GM12878 (cell line): ENCODE results near the gene SRMS. TPM values are rescaled to one million over a fixed set of nuclear protein-coding genes. Genes with fewer than 3 reads are reported as not detected.

Source experiments
- ATF7 ChIP-seq: fragments of 450-650 bp; IDR thresholded peaks from 2 replicates; pipeline ENCODE4 v1.6.1; 2016; ENCODE audit warnings: low read depth, mild to moderate bottlenecking
- HCFC1 ChIP-seq: fragments of 150-350 bp; IDR thresholded peaks from 2 replicates; pipeline ENCODE4 v1.6.1; 2014; ENCODE audit warnings: low read length
- KDM1A ChIP-seq: fragments of 200-600 bp; sonication (generic); IDR thresholded peaks from 2 replicates; pipeline ENCODE4 v1.6.1; 2016; ENCODE audit warnings: borderline replicate concordance
- RAD51 ChIP-seq: fragments of 450-650 bp; IDR thresholded peaks from 2 replicates; pipeline ENCODE4 v1.6.1; 2016; ENCODE audit warnings: moderate library complexity, mild to moderate bottlenecking, inconsistent platforms
- RB1 ChIP-seq: fragments of 450-650 bp; formaldehyde crosslinking; IDR thresholded peaks from 2 replicates; pipeline ENCODE4 v1.6.1; 2017; ENCODE audit warnings: mild to moderate bottlenecking, borderline replicate concordance
- RCOR1 ChIP-seq: conservative IDR thresholded peaks from 2 replicates; pipeline ENCODE4 v1.6.1; 2012; ENCODE audit warnings: low read depth, low read length, improper control_type of control experiment
- SMC3 ChIP-seq: IDR thresholded peaks from 2 replicates; pipeline ENCODE4 v1.6.1; 2011; ENCODE audit warnings: low read length, improper control_type of control experiment, borderline replicate concordance
- SP1 ChIP-seq: IDR thresholded peaks from one replicate; pipeline ENCODE4 v1.6.1; 2011; ENCODE audit warnings: low read depth, low read length
- SRF ChIP-seq, 2 experiments: IDR thresholded peaks; 2 replicates each; pipeline ENCODE4 v1.6.1; 2011; ENCODE audit warnings: low read depth in 2 of 2, low read length in 2 of 2, mild to moderate bottlenecking in 1 of 2, moderate library complexity in 1 of 2
- SUPT20H ChIP-seq: IDR thresholded peaks from 2 replicates; pipeline ENCODE4 v1.6.1; 2011; ENCODE audit warnings: low read depth, mild to moderate bottlenecking, low read length, moderate library complexity, borderline replicate concordance; ENCODE audit not compliant: control insufficient read depth
- TCF12 ChIP-seq: IDR thresholded peaks from 2 replicates; pipeline ENCODE4 v1.6.1; 2011; ENCODE audit warnings: low read depth, mild to moderate bottlenecking, low read length
- ZNF207 ChIP-seq: fragments of 450-650 bp; IDR thresholded peaks from 2 replicates; pipeline ENCODE4 v1.6.1; 2014; ENCODE audit warnings: antibody characterized with exemption, mild to moderate bottlenecking, borderline replicate concordance
- ZNF24 ChIP-seq: fragments of 450-650 bp; IDR thresholded peaks from 2 replicates; pipeline ENCODE4 v1.6.1; 2017; ENCODE audit warnings: antibody characterized with exemption, mild to moderate bottlenecking
- polyA plus RNA-seq, 11 experiments: library from polyadenylated mRNA; depleted of rRNA in 4 of 11; unstranded in 6 of 11; stranded (reverse) in 5 of 11; fragments of >200 nt; fragmentation: Nextera tagmentation in 4 of 11; fragmentation: Illumina TruSeq in 1 of 11; extraction: Ambion mirVana in 4 of 11; extraction: Trizol in 1 of 11; gene quantifications; 1 replicate in 1 of 11; 2 replicates in 10 of 11; pipeline versions ENCODE4 v1.2.1 to v1.2.3, GENCODE V29; 2011 to 2016; ENCODE audit warnings: inconsistent platforms in 2 of 11, missing spikeins in 2 of 11, low read depth in 1 of 11
- total RNA-seq, 4 experiments: library from RNA; depleted of rRNA in 3 of 4; stranded (reverse); fragments of >200 nt in 3 of 4; fragmentation: Illumina TruSeq in 1 of 4; extraction: Trizol in 1 of 4; gene quantifications; 2 replicates each; pipeline versions ENCODE4 v1.2.1 to v1.2.3, GENCODE V29; 2013 to 2021
- TF ChIP-seq, protein P1 (sequence below): fragments of 150-350 bp; IDR thresholded peaks from 2 replicates; pipeline ENCODE4 v1.6.1; 2016; ENCODE audit warnings: low read depth, low read length
- TF ChIP-seq, protein P2 (sequence below): IDR thresholded peaks from 2 replicates; pipeline ENCODE4 v1.6.1; 2011; ENCODE audit warnings: low read depth, low read length, improper control_type of control experiment, borderline replicate concordance
- TF ChIP-seq, protein P3 (sequence below): IDR thresholded peaks from 2 replicates; pipeline ENCODE4 v1.6.1; 2012; ENCODE audit warnings: low read depth, low read length, improper control_type of control experiment
- TF ChIP-seq, protein P4 (sequence below): fragments of 450-650 bp; IDR thresholded peaks from 2 replicates; pipeline ENCODE4 v1.6.1; 2016; ENCODE audit warnings: mild to moderate bottlenecking
- TF ChIP-seq, protein P5 (sequence below): fragments of 450-650 bp; IDR thresholded peaks from 2 replicates; pipeline ENCODE4 v1.6.1; 2018; ENCODE audit warnings: borderline replicate concordance, mild to moderate bottlenecking; ENCODE audit not compliant: partially characterized antibody

SRMS gene
- total and polyA plus RNA-seq, 10 of the 15 experiments (the other 5 are each of a cell fraction or from before 2014, with no cell fraction given), result not detected

DNA sequence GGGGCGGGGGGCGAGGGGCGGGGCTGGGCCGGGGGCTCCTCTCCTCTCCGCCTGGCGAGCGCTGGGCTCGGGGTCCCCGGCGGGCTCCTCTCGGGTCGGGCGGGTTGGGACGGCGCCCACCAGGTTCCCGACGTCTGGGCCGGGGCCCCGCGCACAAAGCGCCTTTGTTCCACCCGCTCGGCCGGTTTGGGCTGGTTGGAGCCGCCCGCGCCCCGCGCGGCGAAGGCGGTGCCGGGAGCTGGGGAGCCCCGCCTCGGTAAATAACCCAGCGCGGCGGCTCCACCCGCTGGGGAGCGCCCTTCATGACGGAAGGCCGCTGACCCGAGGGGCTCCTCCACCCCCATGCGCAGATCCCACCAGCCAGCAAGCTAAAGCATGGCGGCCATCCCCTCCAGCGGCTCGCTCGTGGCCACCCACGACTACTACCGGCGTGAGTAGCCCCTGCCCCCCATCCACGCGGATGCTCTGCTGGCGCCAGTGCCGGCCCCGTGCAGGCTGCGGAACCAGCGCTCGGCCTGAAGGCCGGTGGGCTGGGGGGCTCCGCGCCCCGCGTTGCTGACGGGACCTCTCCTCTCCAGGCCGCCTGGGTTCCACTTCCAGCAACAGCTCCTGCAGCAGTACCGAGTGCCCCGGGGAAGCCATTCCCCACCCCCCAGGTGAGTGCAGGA, 26.5 kb downstream of the SRMS start (continued):
- TF ChIP-seq, protein P1, sequence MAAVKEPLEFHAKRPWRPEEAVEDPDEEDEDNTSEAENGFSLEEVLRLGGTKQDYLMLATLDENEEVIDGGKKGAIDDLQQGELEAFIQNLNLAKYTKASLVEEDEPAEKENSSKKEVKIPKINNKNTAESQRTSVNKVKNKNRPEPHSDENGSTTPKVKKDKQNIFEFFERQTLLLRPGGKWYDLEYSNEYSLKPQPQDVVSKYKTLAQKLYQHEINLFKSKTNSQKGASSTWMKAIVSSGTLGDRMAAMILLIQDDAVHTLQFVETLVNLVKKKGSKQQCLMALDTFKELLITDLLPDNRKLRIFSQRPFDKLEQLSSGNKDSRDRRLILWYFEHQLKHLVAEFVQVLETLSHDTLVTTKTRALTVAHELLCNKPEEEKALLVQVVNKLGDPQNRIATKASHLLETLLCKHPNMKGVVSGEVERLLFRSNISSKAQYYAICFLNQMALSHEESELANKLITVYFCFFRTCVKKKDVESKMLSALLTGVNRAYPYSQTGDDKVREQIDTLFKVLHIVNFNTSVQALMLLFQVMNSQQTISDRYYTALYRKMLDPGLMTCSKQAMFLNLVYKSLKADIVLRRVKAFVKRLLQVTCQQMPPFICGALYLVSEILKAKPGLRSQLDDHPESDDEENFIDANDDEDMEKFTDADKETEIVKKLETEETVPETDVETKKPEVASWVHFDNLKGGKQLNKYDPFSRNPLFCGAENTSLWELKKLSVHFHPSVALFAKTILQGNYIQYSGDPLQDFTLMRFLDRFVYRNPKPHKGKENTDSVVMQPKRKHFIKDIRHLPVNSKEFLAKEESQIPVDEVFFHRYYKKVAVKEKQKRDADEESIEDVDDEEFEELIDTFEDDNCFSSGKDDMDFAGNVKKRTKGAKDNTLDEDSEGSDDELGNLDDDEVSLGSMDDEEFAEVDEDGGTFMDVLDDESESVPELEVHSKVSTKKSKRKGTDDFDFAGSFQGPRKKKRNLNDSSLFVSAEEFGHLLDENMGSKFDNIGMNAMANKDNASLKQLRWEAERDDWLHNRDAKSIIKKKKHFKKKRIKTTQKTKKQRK, result no peak
- TF ChIP-seq TCF12 (no peak), ATF7 (no peak), SP1 (no peak), RAD51 (no peak), ZNF207 (no peak), KDM1A (no peak), RCOR1 (no peak), ZNF24 (no peak), SUPT20H (no peak), SRF (IDR thresholded peaks at IDR 0.05; ENCODE audit: low read depth in 2 of 2, low read length in 2 of 2) (no peak), RB1 (0 out of 2 replicates have a peak, but pooled peaks have one; percentile 31), SMC3 (no peak), HCFC1 (no peak)
- TF ChIP-seq, protein P2, sequence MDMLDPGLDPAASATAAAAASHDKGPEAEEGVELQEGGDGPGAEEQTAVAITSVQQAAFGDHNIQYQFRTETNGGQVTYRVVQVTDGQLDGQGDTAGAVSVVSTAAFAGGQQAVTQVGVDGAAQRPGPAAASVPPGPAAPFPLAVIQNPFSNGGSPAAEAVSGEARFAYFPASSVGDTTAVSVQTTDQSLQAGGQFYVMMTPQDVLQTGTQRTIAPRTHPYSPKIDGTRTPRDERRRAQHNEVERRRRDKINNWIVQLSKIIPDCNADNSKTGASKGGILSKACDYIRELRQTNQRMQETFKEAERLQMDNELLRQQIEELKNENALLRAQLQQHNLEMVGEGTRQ, result no peak
- TF ChIP-seq, protein P3, sequence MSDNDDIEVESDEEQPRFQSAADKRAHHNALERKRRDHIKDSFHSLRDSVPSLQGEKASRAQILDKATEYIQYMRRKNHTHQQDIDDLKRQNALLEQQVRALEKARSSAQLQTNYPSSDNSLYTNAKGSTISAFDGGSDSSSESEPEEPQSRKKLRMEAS, result no peak
- TF ChIP-seq, protein P4, sequence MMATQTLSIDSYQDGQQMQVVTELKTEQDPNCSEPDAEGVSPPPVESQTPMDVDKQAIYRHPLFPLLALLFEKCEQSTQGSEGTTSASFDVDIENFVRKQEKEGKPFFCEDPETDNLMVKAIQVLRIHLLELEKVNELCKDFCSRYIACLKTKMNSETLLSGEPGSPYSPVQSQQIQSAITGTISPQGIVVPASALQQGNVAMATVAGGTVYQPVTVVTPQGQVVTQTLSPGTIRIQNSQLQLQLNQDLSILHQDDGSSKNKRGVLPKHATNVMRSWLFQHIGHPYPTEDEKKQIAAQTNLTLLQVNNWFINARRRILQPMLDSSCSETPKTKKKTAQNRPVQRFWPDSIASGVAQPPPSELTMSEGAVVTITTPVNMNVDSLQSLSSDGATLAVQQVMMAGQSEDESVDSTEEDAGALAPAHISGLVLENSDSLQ, result peak; percentile 11; the same call in 1 of the 2 replicates
- TF ChIP-seq, protein P5, sequence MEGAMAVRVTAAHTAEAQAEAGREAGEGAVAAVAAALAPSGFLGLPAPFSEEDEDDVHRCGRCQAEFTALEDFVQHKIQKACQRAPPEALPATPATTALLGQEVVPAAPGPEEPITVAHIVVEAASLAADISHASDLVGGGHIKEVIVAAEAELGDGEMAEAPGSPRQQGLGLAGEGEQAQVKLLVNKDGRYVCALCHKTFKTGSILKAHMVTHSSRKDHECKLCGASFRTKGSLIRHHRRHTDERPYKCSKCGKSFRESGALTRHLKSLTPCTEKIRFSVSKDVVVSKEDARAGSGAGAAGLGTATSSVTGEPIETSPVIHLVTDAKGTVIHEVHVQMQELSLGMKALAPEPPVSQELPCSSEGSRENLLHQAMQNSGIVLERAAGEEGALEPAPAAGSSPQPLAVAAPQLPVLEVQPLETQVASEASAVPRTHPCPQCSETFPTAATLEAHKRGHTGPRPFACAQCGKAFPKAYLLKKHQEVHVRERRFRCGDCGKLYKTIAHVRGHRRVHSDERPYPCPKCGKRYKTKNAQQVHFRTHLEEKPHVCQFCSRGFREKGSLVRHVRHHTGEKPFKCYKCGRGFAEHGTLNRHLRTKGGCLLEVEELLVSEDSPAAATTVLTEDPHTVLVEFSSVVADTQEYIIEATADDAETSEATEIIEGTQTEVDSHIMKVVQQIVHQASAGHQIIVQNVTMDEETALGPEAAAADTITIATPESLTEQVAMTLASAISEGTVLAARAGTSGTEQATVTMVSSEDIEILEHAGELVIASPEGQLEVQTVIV, result no peak
